Activated CD8-positive, alpha-beta memory T cell treated with anti-CD3 and anti-CD28 coated beads for 1 hour (primary cell): Measurements from ENCODE around the gene MFSD2B.

Experiments
- DNase-seq, 2 donors: peaks; one replicate each; pipeline ENCODE4 v3.0.0-alpha.2; 2020; ENCODE audit warnings: low read depth in 1 of 2; ENCODE audit errors: extremely low read depth in 1 of 2

Gene MFSD2B

DNA sequence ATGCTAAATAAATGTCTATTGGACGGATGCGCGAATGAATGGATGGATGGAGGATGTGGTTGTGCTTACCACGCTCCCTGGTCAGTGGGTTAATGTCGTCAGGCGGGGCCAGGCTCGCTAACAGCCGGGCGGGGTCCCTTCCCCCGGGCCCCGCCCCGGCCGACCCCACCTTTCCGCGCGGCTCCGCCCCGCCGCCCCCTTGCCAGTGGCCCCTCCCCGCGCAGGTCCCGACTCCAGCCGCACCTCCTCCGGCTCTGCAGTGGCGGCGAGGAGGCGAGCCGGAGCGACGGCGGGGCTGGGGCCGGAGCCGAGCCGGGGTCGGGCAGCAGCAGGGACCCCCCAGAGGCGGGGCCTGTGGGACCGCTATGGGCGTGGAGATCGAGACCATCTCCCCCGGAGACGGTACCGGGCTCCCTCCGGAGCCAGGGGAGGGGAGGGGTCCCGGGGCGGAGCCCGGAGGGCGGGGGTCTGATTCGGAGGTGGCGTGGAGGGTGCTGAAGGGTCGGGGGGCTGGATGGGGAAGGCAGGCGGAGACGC is 39.7 kb downstream of the MFSD2B start, which contains the start of gene FKBP1B:
TSS of gene FKBP1B (plus strand) at position 257 of the 537 bp plus-strand sequence. CDS start at position 366, 109 bp downstream.
- DNase-seq: peak in 1 of 2 donors; percentile 36

DNA sequence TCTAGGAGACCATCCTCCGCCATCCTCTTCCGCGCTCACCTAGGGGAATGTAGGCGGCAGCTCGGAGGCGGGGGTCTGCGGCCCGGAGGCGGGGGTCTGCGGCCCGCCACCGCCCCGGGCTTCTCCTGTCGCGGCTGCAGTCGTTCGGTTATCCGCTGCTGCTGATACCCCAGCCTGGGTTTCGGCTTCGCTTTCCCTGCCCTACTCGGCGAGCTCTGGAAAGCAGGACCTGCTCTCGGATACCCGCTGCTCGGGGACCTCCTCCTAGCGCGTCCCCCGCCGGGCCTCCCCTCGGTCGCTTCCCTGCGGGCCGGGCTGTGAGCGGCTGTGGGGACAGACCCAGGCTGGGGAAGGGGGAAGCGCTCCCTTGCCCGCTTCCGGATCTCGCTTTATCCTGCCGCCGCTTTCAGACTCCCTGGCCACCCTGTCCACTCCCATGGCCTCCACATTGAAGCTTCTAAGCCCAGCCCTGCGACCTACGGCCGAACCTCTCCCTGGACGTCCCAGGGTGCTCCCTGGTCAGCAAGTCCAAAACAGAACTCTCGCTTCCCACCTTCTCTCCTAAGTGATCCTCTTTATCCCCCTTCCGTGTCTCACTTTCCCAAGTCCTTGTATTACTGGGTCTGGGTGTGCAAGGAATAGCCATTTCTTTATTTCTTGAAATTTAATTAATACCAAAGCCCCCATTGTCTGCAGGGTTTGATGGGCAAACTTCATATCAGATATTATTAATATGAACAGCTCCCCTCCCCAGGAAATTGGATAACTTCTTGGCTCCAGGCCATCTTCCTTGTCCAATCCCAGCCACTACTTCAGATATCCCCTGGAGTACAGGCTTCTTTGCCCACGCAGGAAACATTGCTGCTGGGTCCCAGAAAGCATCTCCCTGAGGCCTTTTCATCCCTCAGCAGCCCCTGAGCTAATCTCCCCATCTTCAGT is 40.4 kb downstream of the MFSD2B start:
- DNase-seq: no peak

DNA sequence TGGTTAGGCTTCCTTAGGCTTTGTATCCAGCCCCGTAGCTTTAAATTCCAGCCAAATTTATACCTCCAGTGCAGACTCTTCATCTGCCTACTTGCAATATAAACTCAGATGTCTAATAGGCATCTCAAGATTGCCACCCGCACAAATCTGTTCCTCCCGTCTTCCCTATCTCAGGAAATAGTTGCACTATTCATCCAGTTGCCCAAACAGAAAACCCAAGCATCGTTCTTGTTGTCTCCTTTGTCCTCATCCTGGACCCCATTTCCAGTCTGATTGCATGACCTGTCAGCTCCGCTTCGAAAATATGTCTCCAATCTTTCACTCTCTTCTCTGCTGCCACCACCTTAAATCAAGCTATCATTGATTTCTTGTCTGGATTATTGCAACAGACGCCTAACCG is 41.9 kb downstream of the MFSD2B start:
- no peak for DNase-seq

DNA sequence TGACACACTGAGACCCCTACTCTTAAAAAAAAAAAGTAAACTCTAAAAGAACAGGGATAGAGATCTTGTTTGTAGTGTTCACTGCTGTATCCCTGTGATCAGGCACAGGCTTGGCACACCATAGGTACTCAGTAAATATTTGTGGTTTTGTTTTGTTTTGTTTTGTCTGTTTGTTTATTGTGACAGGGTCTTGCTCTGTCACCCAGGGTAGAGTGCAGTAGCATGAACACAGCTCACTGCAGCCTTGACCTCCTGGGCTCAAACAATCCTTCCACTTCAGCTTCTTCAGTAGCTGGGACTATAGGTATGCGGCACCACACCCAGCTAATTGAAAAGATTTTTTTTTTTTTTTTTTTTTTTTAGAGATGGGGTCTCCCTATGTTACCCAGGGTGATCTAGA is 43.1 kb downstream of the MFSD2B start:
- no peak for DNase-seq

DNA sequence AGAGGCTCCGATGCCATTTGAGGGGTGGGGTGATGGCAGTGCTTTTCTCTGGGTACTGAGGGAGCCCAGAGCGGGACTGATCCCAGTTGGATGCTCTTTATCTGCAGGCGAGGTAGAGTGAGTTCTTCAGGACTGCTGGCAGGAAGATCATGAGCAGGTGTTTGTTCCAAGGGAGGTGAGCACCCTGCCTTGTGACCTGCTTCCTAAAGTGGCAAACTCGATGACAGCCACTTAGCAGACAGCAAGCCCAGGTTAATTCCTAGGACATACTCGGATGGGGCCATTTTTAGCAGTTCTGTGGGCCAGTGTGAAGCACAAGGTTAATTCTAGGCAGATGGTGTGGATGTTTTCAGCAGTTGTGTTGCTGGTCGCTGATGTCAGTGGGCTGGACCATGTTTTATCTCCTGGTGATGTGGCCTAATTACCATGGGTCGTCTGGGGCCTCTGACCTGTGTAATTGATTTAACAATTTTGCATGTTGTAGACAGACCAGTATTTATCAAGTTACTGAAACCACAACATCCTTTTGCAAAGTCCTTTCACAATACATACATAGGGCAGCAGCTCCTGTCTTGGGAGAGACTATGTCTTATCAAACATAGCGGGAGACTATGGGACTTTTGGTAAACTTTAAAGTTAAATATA is 44.6 kb downstream of the MFSD2B start:
- no peak for DNase-seq

DNA sequence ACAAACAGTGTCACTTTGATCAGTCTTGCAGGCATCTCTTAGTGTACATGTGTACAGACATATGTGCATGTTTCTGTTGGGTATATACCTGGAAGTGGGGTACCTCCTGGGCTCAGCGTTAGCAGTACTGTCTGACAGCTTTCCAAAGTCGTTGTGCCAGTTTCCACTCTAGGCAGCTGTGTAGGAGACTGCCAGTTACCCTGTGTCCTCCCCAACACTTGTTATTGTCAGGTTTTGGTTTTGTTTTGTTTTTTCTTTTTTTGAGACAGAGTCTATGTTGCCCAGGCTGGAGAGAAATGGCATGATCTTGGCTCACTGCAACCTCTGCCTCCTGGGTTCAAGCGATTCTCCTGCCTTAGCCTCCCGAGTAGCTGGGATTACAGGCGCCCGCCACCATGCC is 45.9 kb downstream of the MFSD2B start:
- DNase-seq: no peak

DNA sequence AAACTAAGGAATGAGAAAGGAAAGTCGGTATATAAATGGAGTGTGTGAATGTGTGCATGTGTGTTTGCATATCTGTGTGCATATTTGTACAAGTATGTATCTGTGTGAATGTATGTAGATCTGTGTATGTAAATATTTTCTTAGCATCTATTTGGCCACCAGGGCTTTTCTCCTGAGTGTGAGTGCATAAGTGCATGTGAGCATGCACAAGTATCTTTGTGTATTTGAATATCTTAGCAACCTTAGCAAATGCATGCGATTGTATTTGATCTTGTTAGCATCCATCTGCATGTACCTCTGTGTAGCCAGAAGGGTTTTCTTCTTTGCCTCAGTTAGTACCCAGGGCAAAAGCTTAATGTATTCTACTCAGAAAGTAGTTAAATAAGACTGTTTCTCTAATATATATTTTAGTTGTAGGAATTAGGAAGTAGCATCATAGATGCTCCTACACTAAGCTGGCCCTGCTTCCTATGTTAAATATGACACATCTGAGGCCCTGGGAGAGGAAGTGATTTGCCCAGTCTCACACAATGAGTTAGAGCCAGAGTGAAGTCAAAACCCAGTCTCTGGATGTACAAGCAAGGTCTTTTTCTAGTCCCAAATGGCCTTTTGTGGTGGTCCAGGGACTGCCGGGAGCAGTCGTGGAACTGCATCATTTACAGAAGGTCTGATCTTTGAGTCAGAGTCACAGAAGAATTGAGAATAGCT is 48.8 kb downstream of the MFSD2B start:
- DNase-seq: no peak

DNA sequence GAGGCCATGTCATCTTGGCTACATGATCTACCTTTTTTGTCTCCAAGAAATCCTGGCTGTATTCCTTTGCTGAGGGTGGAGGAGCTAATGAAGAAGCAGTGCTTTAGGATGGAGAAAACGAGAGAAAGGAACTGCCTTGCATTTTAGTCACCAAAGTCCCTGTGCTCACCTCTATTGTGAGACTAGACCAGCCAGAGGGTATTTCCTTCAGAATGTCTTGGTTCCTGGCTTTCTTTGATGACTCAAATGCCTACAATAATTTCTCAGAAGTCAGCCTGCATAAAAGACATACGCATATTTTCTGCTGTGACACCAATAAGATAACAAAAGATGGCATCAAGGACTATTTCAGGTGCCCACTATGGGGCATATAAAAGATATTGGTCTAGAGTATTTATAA is 55.5 kb downstream of the MFSD2B start:
- DNase-seq: no peak

DNA sequence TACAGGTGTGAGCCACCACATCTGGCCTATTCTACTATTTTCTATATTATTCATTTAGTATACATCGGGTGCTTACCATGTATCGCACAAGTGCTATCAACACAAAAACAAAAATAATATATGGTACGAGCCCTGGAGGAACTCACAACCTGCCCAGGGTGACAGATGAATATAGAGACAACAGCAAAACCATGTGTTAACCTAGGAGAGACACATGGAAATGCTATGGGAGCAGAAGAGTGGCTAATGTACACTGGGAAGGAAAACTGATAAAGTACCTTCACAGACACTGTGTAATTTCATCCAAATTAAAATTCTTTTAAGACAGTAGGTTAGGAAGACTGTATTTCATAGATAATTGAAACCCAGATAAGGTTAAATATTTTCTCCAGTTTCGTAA is 62.4 kb downstream of the MFSD2B start:
- DNase-seq: no peak

DNA sequence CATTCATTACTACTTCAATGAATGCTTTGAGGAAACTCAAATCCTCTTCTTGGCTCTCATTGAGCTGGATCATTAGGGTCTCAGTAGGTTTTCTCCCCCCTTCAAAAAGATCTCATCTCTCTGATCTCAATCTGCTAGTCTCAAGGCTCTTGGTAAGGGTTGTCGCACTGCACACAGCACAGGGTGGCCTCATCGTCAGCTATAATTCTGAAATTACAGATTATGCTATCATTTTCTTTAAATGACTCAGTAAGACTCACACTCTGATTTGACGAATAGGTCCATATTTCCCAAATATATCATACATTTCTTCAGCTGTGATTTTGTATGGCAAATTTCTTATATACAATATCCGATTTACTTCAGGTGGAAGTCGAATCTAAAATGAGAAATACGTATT is 63.9 kb downstream of the MFSD2B start:
- no peak for DNase-seq

DNA sequence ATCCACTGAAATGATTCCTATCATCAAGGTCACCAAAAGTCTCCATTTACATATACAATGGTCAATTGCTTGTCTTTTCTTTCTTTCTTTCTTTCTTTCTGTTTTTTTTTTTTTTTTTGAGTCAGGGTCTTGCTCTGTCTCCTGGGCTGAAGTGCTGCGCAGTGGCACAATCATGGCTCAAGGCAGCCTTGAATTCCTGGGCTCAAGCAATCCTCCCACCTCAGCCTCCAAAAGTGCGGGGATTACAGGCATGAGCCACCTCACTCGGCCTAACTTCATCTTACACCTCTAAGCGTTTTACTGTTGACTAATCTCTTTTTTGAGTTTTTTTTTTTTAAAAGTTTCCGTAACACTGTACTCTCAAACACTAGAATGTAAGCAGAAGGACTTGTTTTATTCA is 65.4 kb downstream of the MFSD2B start:
- no peak for DNase-seq
